Left lung (tissue), 10 donors: Measurements from ENCODE around the gene IFNA6. TPM values are rescaled to one million over a fixed set of nuclear protein-coding genes. Genes with fewer than 3 reads are reported as not detected.

Experiments used
- ATAC-seq: fragments of 200-7000 bp; cut with Tn5 transposase; one replicate; pipeline ENCODE4 v1.9.1; 2020; ENCODE audit warnings: moderate library complexity
- DNase-seq, 4 donors: peaks; one replicate each; pipeline ENCODE4 v3.0.0-alpha.2; 2013 to 2020
- H3K27ac ChIP-seq, 2 donors: fragments of 200-600 bp; sonication (generic) in 1 of 2; one replicate each; pipeline versions ENCODE4 v1.5.0 to v1.8.0; 2020 to 2021
- H3K27me3 ChIP-seq, 2 donors: fragments of 200-600 bp; sonication (generic) in 1 of 2; one replicate each; pipeline versions ENCODE4 v1.5.0 to v1.8.0; 2020 to 2021
- H3K36me3 ChIP-seq, 2 donors: fragments of 200-600 bp; sonication (generic) in 1 of 2; one replicate each; pipeline versions ENCODE4 v1.5.0 to v1.8.0; 2020 to 2021
- H3K4me1 ChIP-seq, 2 donors: fragments of 200-600 bp; one replicate each; pipeline ENCODE4 v1.8.0; 2021
- H3K4me3 ChIP-seq, 2 donors: fragments of 200-600 bp; sonication (generic) in 1 of 2; one replicate each; pipeline versions ENCODE4 v1.5.0 to v1.8.0; 2020 to 2021; ENCODE audit warnings: mild to moderate bottlenecking in 1 of 2
- H3K9me3 ChIP-seq, 2 donors: fragments of 200-600 bp; sonication (generic) in 1 of 2; one replicate each; pipeline versions ENCODE4 v1.5.0 to v1.8.0; 2020 to 2021
- intact Hi-C, 2 donors: fragments of 100-400 bp; cut with DNase I; formaldehyde crosslinking; loops; one replicate each; pipeline versions ENCODE4 v1.11.2 to v1.14.2; 2022
- polyA plus RNA-seq, 6 donors: library from polyadenylated mRNA; unstranded; fragments of 120-200 nt; gene quantifications; one replicate each; pipeline ENCODE4 v1.2.1, GENCODE V29; 2013; ENCODE audit not compliant: insufficient read length in 6 of 6
- total RNA-seq, 2 donors: library from RNA; stranded (reverse); fragmentation: NEBNext Ultra II Directional; extraction: Animal tissue kit (Norgen Biotek cat#: 25700); gene quantifications; one replicate each; pipeline ENCODE4 v1.2.1, GENCODE V29; 2021
- TF ChIP-seq, protein P1 (sequence below), 2 donors: fragments of 200-600 bp; sonication (generic) in 1 of 2; IDR thresholded peaks; one replicate each; pipeline versions ENCODE4 v1.5.0 to v1.8.0; 2021; ENCODE audit warnings: antibody characterized with exemption in 2 of 2
- donor health status: DM: no; HTN: yes; CAD: no.
- donor health status: DM: no; HTN: no; CAD: no.

The IFNA6 gene
- total and polyA plus RNA-seq, 8 donors = not detected

DNA sequence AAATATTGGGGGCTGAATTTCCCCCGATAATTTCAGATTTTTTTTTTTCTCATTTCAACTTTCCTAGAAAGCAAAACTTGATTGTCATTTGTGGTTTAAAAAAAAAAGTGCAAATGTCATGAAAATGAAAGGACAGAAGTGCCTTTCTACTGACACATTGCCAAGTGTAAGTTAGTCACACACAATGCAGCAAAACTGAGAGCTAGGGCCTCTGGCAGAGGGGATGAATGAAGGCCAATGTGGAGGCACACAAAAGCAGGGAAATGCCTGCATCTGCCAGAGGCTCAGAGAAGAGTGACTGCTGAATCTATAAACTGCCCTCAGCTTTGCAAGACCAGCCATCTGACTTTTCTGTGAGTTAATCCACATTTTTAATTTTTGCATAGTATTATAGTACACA, 38.8 kb downstream of the IFNA6 start:
- TF ChIP-seq, protein P1, sequence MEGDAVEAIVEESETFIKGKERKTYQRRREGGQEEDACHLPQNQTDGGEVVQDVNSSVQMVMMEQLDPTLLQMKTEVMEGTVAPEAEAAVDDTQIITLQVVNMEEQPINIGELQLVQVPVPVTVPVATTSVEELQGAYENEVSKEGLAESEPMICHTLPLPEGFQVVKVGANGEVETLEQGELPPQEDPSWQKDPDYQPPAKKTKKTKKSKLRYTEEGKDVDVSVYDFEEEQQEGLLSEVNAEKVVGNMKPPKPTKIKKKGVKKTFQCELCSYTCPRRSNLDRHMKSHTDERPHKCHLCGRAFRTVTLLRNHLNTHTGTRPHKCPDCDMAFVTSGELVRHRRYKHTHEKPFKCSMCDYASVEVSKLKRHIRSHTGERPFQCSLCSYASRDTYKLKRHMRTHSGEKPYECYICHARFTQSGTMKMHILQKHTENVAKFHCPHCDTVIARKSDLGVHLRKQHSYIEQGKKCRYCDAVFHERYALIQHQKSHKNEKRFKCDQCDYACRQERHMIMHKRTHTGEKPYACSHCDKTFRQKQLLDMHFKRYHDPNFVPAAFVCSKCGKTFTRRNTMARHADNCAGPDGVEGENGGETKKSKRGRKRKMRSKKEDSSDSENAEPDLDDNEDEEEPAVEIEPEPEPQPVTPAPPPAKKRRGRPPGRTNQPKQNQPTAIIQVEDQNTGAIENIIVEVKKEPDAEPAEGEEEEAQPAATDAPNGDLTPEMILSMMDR (IDR thresholded peaks at IDR 0.05) = no peak
- Histone ChIP-seq H3K4me1 (no peaks in the 10 kb centered on the region), H3K4me3 (no peak overlapping the region), H3K9me3 (no peaks in the 10 kb centered on the region), H3K27me3 (no peaks in the 10 kb centered on the region), H3K36me3 (no peaks in the 10 kb centered on the region), H3K27ac (no peak overlapping the region)
- intact Hi-C loops = loop anchor here in 1 of 2 donors (10.0 kb wide), 1 partner anchor 83 kb away; no protein-coding TSS in a partner anchor
- ATAC-seq = no peak
- DNase-seq = no peak

GRCh38 chr9:21305213-21305612, 45.5 kb downstream of the IFNA6 start, which contains the start of gene IFNA5:
IFNA5 (minus strand) TSS chr9:21305313; CDS start chr9:21305256, 57 bp downstream.
- H3K27me3 ChIP-seq = no peaks in the 10 kb centered on the region
- no peaks in the 10 kb centered on the region for H3K4me1 ChIP-seq
- DNase-seq = no peak
- no peak within 1 kb of the TSS for H3K4me3 ChIP-seq
- intact Hi-C loops = no loop called here
- no peaks in the 10 kb centered on the region for H3K36me3 ChIP-seq
- H3K27ac ChIP-seq = no peak within 1 kb of the TSS
- no peaks in the 10 kb centered on the region for H3K9me3 ChIP-seq
- no peak for ATAC-seq
- TF ChIP-seq, protein P1 (IDR thresholded peaks at IDR 0.05) = no peak

Other genes starting within 250 kb of the IFNA6 start
- not detected for gene IFNW1, start 209.1 kb downstream of the IFNA6 start, total RNA-seq
- gene IFNW1, start 209.1 kb downstream of the IFNA6 start, polyA plus RNA-seq = under 1 TPM in 3 of 6 donors, not detected in 3; 0.07 to 0.15 (median 0.09) TPM
- gene IFNA21, start 184.2 kb downstream of the IFNA6 start, total RNA-seq = not detected
- gene IFNA21, start 184.2 kb downstream of the IFNA6 start, polyA plus RNA-seq = not detected
- gene IFNA4, start 163.3 kb downstream of the IFNA6 start, total RNA-seq = not detected
- gene IFNA4, start 163.3 kb downstream of the IFNA6 start, polyA plus RNA-seq = not detected
- not detected for gene IFNA7, start 148.7 kb downstream of the IFNA6 start, total RNA-seq
- not detected for gene IFNA7, start 148.7 kb downstream of the IFNA6 start, polyA plus RNA-seq
- not detected for gene IFNA10, start 143.7 kb downstream of the IFNA6 start, total RNA-seq
- not detected for gene IFNA10, start 143.7 kb downstream of the IFNA6 start, polyA plus RNA-seq
- not detected for gene IFNA16, start 133.6 kb downstream of the IFNA6 start, total RNA-seq
- gene IFNA16, start 133.6 kb downstream of the IFNA6 start, polyA plus RNA-seq = not detected
- gene IFNA17, start 122.7 kb downstream of the IFNA6 start, total RNA-seq = not detected
- gene IFNA17, start 122.7 kb downstream of the IFNA6 start, polyA plus RNA-seq = not detected
- not detected for gene IFNA14, start 110.9 kb downstream of the IFNA6 start, total RNA-seq
- gene IFNA14, start 110.9 kb downstream of the IFNA6 start, polyA plus RNA-seq = not detected
- not detected for gene IFNA5, start 45.6 kb downstream of the IFNA6 start, total RNA-seq
- not detected for gene IFNA5, start 45.6 kb downstream of the IFNA6 start, polyA plus RNA-seq
- 10 to 100 TPM; 21.6 to 23.4 TPM for gene KLHL9, start 15.5 kb downstream of the IFNA6 start, total RNA-seq
- gene KLHL9, start 15.5 kb downstream of the IFNA6 start, polyA plus RNA-seq = 10 to 100 TPM; 39.1 to 45.5 (median 42.0) TPM
- not detected for gene IFNA13, start 17.2 kb upstream of the IFNA6 start, total RNA-seq
- under 1 TPM in 1 of 6 donors, not detected in 5; 0.14 TPM for gene IFNA13, start 17.2 kb upstream of the IFNA6 start, polyA plus RNA-seq
- gene IFNA2, start 34.5 kb upstream of the IFNA6 start, total RNA-seq = not detected
- gene IFNA2, start 34.5 kb upstream of the IFNA6 start, polyA plus RNA-seq = under 1 TPM in 1 of 6 donors, not detected in 5; 0.13 TPM
- not detected for gene IFNA8, start 58.2 kb upstream of the IFNA6 start, total RNA-seq
- not detected for gene IFNA8, start 58.2 kb upstream of the IFNA6 start, polyA plus RNA-seq
- gene IFNA1, start 89.6 kb upstream of the IFNA6 start, total RNA-seq = not detected
- gene IFNA1, start 89.6 kb upstream of the IFNA6 start, polyA plus RNA-seq = not detected
- gene IFNE, start 131.4 kb upstream of the IFNA6 start, total RNA-seq = not detected
- gene IFNE, start 131.4 kb upstream of the IFNA6 start, polyA plus RNA-seq = under 1 TPM; 0.10 to 0.58 (median 0.20) TPM